Keratinocyte (primary cell): ENCODE results near the gene PRKCSH. TPM values are rescaled to one million over a fixed set of nuclear protein-coding genes. Genes with fewer than 3 reads are reported as not detected.

Experiments used
- DNase-seq: peaks from one replicate; pipeline ENCODE4 v3.0.0-alpha.2; 2011; ENCODE audit warnings: low read depth, missing footprints, low spot score
- FAIRE-seq: peaks from 2 replicates; lab custom pipeline; 2011; peaks lifted over from hg19 to GRCh38; lab: Jason Lieb, UNC
- H2AFZ ChIP-seq: 2 replicates; pipeline ENCODE4 v1.6.0; 2012; ENCODE audit warnings: low read length, control low read depth, inconsistent platforms; ENCODE audit not compliant: control insufficient read depth
- H3K27ac ChIP-seq: 2 replicates; pipeline ENCODE4 v1.5.1; 2011; ENCODE audit warnings: low read length; ENCODE audit not compliant: control insufficient read depth, insufficient read depth
- H3K27me3 ChIP-seq: 3 replicates; pipeline ENCODE4 v1.6.0; 2011; ENCODE audit warnings: low read length; ENCODE audit not compliant: control insufficient read depth, insufficient read depth; ENCODE audit errors: extremely low read depth
- H3K36me3 ChIP-seq, 2 experiments: 2 replicates in 1 of 2; 3 replicates in 1 of 2; pipeline ENCODE4 v1.5.1; 2011; ENCODE audit warnings: low read length in 2 of 2, mild to moderate bottlenecking in 1 of 2; ENCODE audit not compliant: control insufficient read depth in 2 of 2, insufficient read depth in 2 of 2; ENCODE audit errors: extremely low read depth in 1 of 2
- H3K4me1 ChIP-seq: 3 replicates; pipeline ENCODE4 v1.5.1; 2011; ENCODE audit warnings: low read length; ENCODE audit not compliant: control insufficient read depth, insufficient read depth; ENCODE audit errors: extremely low read depth
- H3K4me2 ChIP-seq: 3 replicates; pipeline ENCODE4 v1.6.0; 2011; ENCODE audit warnings: low read depth, low read length; ENCODE audit not compliant: control insufficient read depth, insufficient read depth; ENCODE audit errors: extremely low read depth
- H3K4me3 ChIP-seq, 3 experiments: fragments of 200-600 bp in 1 of 3; sonication (generic) in 1 of 3; 2 replicates in 2 of 3; 3 replicates in 1 of 3; pipeline ENCODE4 v1.5.1; 2011 to 2016; ENCODE audit warnings: low read length in 3 of 3, mild to moderate bottlenecking in 3 of 3, control low read depth in 2 of 3, inconsistent platforms in 1 of 3, low read depth in 1 of 3, mixed read lengths in 1 of 3, mixed run types in 1 of 3, moderate library complexity in 1 of 3; ENCODE audit not compliant: control insufficient read depth in 2 of 3, insufficient read depth in 2 of 3; ENCODE audit errors: extremely low read depth in 1 of 3
- H3K79me2 ChIP-seq: 2 replicates; pipeline ENCODE4 v1.6.0; 2012; ENCODE audit warnings: low read length; ENCODE audit not compliant: control insufficient read depth, insufficient read depth
- H3K9ac ChIP-seq: 3 replicates; pipeline ENCODE4 v1.6.0; 2011; ENCODE audit warnings: low read length; ENCODE audit not compliant: control insufficient read depth, insufficient read depth; ENCODE audit errors: extremely low read depth
- H3K9me1 ChIP-seq: 3 replicates; pipeline ENCODE4 v1.6.0; 2011; ENCODE audit warnings: low read length; ENCODE audit not compliant: control insufficient read depth, insufficient read depth; ENCODE audit errors: extremely low read depth
- H3K9me3 ChIP-seq: 2 replicates; pipeline ENCODE4 v1.5.1; 2012; ENCODE audit warnings: low read depth, low read length; ENCODE audit not compliant: control insufficient read depth
- H4K20me1 ChIP-seq: 3 replicates; pipeline ENCODE4 v1.6.0; 2011; ENCODE audit warnings: low read length; ENCODE audit not compliant: control insufficient read depth, insufficient read depth; ENCODE audit errors: extremely low read depth
- EZH2 ChIP-seq: IDR thresholded peaks from one replicate; pipeline ENCODE4 v1.6.1; 2012; ENCODE audit warnings: inconsistent platforms, mild to moderate bottlenecking, low read length, moderate library complexity
- dilution Hi-C: fragments of 300-500 bp; cut with MboI; formaldehyde crosslinking; loops from one replicate; pipeline ENCODE4 v1.7.0; 2020; ENCODE audit warnings: low sequenced_read_pairs; ENCODE audit not compliant: extremely low pct_ligation_motif_present
- polyA plus RNA-seq, 5 experiments: library from polyadenylated mRNA; depleted of rRNA in 3 of 5; stranded (reverse) in 3 of 5; stranded (forward) in 1 of 5; unstranded in 1 of 5; fragments of >200 nt; gene quantifications; 1 replicate in 1 of 5; 2 replicates in 3 of 5; 3 replicates in 1 of 5; pipeline versions ENCODE4 v1.2.1 to v1.2.3, GENCODE V29; 2011 to 2012; ENCODE audit warnings: missing spikeins in 2 of 5, low read depth in 1 of 5, low replicate concordance in 1 of 5
- TF ChIP-seq, protein P1 (sequence below), 3 experiments: IDR thresholded peaks in 1 of 3; conservative IDR thresholded peaks in 1 of 3; optimal IDR thresholded peaks in 1 of 3; 2 replicates in 2 of 3; 3 replicates in 1 of 3; pipeline versions ENCODE3 to v1.5.1; 2011; ENCODE audit warnings: low read length in 3 of 3, mild to moderate bottlenecking in 3 of 3, moderate library complexity in 2 of 3, control low read depth in 1 of 3, inconsistent platforms in 1 of 3; ENCODE audit not compliant: insufficient read depth in 2 of 3; ENCODE audit errors: extremely low read depth in 1 of 3

The PRKCSH gene
- polyA plus RNA-seq, 1 donor (not counting 4 experiments of a cell fraction or from before 2014, with no cell fraction given): 56.3 TPM

GRCh38 chr19:11479090-11479897 lies 43.9 kb downstream of the PRKCSH start:
- dilution Hi-C loops: no loop called here
- Histone ChIP-seq H2AFZ (no peak overlapping the region), H3K9me3 (no peaks in the 10 kb centered on the region), H3K4me2 (no peak overlapping the region), H3K36me3 (no peaks in the 10 kb centered on the region), H3K9ac (no peak overlapping the region), H4K20me1 (peaks cover 2% of the 10 kb centered on the region), H3K9me1 (no peaks in the 10 kb centered on the region), H3K4me3 (no peak overlapping the region), H3K79me2 (no peaks in the 10 kb centered on the region), H3K27me3 (peaks cover 41% of the 10 kb centered on the region), H3K4me1 (peaks cover 2% of the 10 kb centered on the region), H3K27ac (no peak overlapping the region)
- DNase-seq: no peak
- TF ChIP-seq, protein P1, sequence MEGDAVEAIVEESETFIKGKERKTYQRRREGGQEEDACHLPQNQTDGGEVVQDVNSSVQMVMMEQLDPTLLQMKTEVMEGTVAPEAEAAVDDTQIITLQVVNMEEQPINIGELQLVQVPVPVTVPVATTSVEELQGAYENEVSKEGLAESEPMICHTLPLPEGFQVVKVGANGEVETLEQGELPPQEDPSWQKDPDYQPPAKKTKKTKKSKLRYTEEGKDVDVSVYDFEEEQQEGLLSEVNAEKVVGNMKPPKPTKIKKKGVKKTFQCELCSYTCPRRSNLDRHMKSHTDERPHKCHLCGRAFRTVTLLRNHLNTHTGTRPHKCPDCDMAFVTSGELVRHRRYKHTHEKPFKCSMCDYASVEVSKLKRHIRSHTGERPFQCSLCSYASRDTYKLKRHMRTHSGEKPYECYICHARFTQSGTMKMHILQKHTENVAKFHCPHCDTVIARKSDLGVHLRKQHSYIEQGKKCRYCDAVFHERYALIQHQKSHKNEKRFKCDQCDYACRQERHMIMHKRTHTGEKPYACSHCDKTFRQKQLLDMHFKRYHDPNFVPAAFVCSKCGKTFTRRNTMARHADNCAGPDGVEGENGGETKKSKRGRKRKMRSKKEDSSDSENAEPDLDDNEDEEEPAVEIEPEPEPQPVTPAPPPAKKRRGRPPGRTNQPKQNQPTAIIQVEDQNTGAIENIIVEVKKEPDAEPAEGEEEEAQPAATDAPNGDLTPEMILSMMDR (optimal IDR thresholded peaks at IDR 0.05 in 1 of 3, IDR thresholded peaks at IDR 0.05 in 1 of 3, conservative IDR thresholded peaks at IDR 0.05 in 1 of 3; ENCODE audit: extremely low read depth in 1 of 3, insufficient read depth in 2 of 3, low read length in 3 of 3): no peak
- no peak for TF ChIP-seq EZH2
- no peak for FAIRE-seq

- Histone ChIP-seq H3K9me3 (no peaks in the 10 kb centered on the region), H3K9me1 (no peaks in the 10 kb centered on the region), H3K79me2 (no peaks in the 10 kb centered on the region), H3K4me2 (no peak overlapping the region), H3K36me3 (no peaks in the 10 kb centered on the region), H3K27me3 (peaks cover 41% of the 10 kb centered on the region), H4K20me1 (peaks cover 2% of the 10 kb centered on the region), H3K4me3 (no peak overlapping the region), H3K4me1 (peaks cover 2% of the 10 kb centered on the region), H3K27ac (no peak overlapping the region), H2AFZ (no peak overlapping the region), H3K9ac (no peak overlapping the region)
- DNase-seq (no peak), FAIRE-seq (no peak)
- TF ChIP-seq, protein P1 (optimal IDR thresholded peaks at IDR 0.05 in 1 of 3, IDR thresholded peaks at IDR 0.05 in 1 of 3, conservative IDR thresholded peaks at IDR 0.05 in 1 of 3; ENCODE audit: extremely low read depth in 1 of 3, insufficient read depth in 2 of 3, low read length in 3 of 3): no peak
- peak; percentile 80 for TF ChIP-seq EZH2
- dilution Hi-C loops: no loop called here
Measured at GRCh38 chr19:11479898-11480714, 44.7 kb downstream of the PRKCSH start.
